HUDEP-2 (cell line): ENCODE measurements around the gene PLEKHG5.
"Not testable (repeated sequence)": the region's sequence is repeated elsewhere in the genome, so short reads cannot be mapped to it uniquely, and the experiment has no call there.

Experiments used
- DNase-seq, 76 experiments: peaks; one replicate each; lab custom pipeline; 2025; ENCODE audit not compliant: unreplicated experiment in 76 of 76; lab: John Stamatoyannopoulos, UW

PLEKHG5 gene

DNA sequence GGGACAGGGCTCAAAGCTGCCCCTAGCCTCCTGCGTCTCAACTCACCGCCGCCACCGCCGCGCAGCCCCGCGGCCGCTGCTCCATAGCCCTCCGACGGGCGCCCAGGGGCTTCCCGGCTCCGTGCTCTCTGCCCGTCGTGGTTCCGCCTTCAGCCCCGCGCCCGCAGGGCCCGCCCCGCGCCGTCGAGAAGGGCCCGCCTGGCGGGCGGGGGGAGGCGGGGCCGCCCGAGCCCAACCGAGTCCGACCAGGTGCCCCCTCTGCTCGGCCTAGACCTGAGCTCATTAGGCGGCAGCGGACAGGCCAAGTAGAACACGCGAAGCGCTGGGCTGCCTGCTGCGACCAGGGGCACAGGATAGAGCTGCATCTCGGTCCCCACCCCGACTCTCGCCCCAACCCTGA lies 25.4 kb downstream of the PLEKHG5 start, which contains the start of gene TNFRSF25:
Gene TNFRSF25, minus strand, starts transcription at position 151 of the 400 bp plus-strand sequence. Its CDS starts 66 bp downstream, at position 85.
- DNase-seq = no peak

DNA sequence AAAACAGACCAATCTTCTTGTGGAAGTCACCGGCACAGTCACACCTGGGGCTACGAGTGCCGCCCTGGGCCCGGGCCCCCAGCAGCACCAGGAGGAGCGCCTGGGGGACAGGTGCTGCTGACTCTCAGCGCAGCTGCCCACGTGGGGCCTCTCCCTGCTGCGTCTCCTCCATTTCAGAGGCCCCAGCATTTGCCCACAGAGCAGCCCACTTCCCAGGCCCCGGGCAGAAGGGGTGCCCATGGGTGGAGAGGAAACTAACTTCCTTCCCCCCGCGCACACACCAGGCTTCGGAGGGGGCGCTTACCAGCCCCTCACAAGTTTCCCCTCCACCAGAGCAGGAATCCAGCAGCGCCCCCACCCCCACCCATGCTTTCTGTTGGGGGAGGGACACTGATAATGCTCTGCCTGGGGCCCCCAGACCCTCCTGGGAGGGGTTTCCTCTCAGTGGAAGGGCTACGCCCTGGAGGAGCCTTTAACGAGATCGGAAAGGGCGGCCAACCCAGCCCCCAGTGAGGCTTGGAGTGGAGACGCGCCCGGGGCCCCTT lies 25.9 kb downstream of the PLEKHG5 start:
- no peak for DNase-seq

DNA sequence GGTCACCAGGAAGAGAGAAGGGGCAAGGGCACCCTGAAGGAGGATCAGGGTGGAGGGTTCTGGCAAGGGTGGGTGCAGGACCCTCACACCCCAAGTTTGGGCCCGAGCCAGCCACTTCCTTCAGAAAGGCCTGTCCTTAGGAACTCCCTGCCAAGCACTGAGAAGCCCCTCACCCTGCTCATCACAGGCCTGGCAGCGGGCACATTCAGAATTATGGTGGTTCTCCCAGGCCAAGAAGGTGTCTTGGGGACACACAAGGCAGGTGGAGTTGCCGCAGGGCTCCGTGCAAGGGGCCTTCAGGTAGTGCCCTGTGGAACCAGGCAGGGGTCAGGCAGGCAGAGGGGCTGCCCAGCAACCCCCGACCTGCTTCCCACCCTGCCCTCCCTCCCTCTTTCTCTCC lies 26.6 kb downstream of the PLEKHG5 start:
- no peak for DNase-seq

DNA sequence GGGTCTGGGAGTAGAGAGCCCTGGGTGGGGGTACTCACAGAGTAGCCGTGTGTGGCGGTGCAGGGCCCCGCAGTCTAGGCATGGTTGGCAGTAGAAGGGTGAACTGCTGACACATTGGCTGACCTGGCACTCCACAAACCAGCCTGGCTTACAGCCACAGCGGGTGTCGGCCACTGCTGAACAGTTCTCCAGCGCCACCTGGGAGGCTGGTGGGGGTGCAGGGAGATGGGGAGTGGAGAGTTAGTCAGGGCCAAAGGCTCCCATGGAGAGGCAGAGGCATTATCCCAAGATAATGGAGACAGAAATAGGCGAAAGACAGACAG lies 27.0 kb downstream of the PLEKHG5 start:
- peak in 61 of 76 experiments; percentile 4 to 72 (median 44) for DNase-seq

DNA sequence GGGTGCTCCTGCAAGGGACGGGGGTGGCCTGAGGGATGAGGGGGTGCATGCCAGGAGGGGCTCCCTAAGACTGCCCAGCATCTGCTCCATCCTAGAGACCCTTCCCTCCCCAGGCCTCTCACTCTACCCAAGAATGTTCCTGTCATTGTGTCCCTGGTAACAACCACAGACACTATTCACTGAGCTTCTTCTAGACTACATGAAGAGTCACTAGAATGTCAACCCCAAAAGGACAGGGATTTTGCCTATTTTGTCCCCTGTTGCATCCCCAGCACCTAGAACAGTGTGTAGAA lies 28.4 kb downstream of the PLEKHG5 start:
- no peak for DNase-seq

DNA sequence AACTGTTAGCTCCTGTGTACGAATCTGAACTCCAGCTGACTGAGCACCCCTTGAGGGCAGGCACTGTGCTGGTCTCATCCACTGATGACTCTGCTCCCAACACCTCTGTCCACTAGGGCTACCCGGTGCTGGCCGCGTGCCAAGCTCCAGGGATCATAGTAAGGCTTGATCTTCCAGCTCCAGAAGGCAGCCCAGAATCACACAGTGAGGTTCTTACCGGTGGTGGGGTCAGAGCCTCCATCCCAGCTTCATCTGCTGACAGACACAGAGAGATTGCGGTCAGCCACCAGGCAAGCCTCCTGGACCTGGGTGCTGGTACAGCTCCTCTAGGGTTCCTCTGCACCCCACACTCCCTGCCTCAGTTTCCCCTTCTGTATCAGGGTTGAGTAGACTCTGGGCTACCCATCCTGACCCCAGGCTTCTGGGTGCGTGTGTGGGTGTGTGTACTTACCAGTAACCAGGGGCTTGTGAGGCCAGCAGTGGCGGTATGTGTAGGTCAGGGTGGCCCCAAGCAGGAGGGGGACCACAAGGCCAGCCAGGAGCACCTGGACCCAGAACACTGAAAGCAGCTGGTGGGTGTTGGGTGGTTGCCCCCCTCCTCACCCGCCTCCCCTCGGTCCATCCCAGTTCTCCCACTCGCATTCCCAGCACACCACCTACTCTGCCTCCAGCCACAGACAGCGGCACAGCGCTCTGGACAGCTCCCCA lies 28.9 kb downstream of the PLEKHG5 start:
- peak in 3 of 76 experiments; percentile 4 to 21 (median 10) for DNase-seq

DNA sequence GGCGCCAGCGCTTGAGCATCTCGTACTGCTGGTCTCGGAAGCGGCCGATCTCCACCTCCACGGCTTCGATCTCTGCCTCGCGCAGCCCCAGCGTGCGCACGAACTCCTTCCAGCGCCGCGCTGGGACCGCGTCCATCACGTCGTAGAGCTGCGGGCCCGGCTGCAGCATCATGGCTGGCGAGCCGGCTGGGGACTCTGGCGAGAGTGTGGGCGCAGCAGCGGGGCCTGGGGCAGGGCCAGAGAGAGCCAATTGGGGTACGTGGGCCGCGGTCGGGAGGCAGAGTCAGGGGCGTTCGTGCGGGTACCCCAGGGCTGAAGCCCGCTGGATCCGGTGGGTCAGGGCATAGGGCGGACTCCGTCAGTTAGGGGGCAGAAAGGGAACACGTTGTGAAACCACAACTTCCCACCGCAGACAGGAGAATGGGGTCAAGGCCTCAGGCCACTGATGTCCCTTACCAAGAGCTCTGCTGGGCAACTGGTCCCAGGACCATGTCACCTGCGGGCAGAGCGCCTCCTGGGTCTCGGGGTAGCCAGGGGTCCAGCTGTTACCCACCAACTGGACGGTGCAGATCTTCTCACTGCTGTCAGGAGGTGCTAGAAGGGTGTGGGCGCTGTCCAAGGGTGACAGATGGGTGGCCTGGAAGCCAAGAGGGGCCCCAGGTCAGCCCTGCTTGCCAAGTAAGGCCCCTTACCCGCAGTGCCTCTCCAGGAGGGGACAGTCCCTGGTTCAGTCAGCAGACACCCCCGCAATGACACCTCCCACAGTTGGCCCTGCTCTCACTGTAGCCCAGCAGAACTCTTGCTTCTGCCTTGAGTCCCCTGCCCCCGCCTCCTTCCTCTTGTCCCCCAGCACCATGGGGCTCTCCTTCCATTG lies 29.7 kb downstream of the PLEKHG5 start:
- DNase-seq = no peak

DNA sequence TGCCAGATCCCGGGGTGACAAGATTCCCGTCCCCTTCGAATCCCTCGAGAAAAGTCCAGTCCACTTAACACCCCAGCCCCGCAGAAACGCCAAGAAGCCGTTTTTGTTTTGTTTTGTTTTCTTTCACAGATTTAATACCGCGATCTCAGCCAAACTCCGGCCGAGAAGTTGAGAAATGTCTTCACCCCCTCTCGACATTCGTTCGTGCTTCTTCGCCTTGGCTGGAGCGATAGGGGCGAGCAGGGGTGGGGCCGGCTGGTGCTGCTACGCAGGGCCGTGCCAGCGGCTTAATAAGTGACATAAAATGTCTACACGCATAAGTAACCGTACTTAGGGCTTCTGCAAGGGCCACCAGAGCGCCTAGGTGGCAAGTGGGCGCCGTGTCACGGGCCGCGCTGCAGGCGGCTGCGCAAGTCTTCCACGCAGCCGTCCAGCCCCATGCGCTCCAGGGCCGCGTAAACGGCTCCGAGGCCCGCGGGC lies 30.4 kb downstream of the PLEKHG5 start:
- DNase-seq = no peak

DNA sequence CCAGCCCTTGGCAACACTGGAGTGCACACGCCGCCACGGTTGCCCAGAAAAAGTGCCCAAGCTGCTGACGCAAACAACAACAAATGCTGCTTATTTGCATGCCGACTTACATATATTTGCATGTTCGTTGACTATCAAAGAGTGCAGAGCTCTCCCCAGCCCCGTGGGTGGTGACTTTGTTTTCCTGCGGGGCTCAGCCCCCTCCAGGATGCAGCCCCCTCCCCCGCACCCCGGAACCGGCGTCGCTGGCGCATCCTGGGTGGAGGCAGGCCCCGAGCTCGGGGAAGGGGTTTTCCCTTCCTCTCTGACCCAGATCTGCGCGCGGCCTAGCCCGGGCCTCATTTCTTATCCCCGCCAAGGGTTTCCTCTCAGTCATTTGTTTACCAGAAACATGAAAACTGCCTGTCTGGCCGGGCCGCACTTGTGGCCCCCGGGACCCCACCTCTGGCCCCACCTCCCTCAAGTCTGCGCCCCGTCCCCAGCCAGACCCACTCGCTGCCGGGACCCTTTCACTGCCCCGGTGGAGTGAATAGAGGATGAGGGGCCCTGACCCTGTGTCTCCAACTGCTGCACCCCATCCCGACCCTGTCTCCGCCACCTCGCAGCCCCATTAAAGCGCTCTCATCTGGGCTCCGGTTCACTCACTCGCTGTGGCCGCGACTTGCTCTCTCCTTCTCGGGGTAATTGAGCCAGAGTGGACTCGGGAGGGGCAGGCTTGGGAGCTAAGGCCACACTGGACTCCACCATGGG lies 31.0 kb downstream of the PLEKHG5 start:
- DNase-seq = no peak

DNA sequence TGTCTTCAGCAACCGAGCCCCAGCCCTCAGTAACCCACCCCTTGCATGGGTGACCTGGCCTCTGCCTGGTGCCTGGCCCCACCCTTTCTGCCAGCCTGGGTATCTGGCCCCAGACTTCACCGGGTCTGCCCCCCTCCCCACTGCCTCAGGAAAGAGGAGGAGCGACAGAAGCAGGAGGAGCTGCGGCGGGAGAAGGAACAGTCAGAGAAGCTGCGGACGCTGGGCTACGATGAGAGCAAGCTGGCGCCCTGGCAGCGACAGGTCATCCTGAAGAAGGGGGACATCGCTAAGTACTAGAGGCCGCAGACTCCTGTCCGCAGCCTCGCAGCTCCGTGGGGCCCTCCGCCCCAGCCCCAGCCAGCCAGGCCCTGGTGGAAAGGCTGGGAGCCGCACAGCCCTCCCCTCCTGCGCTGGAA lies 31.6 kb downstream of the PLEKHG5 start:
- no peak for DNase-seq

DNA sequence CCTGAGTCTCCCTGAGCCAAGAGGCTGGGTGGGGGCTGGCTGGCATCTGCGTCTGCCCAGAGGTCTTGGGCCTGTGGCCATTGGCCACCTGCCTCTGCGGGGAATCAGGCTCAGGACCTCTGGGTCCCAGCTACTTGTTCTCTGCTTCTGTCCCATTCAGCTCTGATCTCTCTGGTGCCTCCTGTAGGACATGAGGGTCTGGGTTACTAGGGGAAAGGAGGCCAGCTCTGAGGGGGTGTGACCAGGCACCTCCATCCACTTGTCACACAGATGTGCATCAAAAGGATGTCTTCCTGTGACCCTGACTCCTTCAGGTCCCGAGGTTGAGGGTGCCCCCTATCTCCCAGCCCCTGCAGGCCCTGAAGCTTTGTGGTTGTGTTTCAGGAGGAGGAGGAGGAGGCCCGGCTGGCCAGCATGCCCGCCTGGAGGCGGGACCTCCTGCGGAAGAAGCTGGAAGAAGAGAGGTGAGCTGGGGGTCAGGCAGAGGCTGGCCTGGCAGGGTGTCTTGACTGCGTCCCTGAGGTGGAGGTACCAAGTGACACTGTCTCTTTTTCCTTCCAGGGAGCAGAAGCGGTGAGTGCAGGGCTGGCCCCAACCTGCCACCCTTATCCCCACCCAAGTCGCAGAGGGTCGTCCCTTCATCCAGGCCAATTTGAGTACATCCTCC lies 34.5 kb downstream of the PLEKHG5 start:
- DNase-seq = no peak

DNA sequence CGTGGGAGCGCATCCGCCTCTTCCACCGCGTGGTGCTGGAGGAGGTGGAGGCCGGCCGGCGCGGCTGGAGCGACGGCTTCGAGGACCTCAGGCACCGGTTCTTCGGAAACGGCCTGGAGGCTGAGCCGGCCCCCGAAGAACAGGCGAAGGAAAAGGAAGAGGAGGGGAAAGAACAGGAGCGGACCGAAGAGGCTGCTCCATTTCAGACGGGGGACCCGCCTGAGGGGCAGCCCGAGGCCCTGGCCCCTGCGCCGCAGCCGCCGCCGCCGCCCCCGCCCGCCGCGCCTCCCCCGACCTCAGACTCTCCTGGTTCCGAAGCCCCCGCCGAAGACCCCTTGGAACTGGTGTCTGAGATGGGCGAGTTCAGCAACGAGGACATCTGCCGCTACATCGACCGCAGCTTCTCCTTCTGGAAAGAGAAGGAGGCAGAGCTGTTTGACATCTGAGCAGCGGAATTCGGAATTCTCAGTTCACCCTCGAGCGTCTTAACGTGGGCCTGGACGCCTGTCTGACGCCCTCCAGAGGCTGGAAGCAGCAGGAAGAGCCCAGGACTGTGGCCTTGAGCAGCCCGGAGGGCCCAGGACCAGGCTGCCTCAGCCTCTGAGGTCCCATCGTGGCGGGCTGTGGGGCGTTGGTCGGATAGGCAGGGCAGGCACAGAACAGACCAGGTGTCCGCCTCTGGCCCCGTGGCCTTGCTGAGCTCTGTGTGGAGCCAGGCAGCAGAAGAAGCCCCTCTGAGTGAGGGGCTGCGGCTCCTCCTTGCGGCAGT lies 35.5 kb downstream of the PLEKHG5 start:
- DNase-seq = not testable (repeated sequence)

DNA sequence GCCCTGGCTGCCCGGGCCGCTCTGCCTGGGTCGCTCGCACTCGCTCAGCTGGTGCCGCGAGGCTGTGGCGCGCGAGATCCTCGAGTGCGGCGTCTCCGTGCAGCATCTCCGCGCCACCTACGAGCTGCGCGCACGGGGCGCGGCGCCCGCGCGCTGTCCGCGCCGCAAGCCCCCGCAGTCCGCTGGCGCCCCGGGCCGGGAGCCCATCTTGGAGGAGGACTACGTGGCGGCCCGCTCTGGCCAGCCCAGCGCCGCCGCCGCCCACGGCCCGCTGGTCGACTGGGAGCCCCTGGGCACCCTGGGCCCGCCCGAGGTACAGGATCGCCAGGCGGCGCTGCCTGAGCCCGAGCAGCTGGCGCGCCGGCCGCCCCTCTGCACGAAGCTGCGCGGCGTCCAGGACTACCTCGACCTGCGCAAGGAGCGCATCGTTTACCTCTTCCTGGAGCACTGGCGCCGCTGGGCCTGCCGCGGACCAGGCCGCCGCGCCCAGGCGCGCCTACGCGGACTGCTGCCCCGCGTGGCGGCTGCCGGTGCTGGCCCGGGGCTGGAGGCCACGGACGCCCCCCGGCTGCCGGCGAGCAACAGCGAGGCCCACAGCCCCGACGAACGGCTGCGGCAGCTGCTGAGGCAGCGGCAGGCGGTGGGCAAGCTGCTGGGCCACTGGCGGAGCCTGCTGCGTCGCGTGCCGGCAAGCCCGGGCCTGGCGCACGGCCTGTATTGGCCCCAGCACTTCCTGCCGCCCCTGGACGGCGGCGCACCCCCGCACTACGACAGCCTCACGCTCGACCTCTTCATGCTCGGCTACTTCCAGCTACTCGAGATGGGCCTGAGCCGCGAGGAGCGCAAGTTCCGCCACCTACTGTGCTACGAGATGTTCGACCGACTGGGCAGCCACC lies 36.4 kb downstream of the PLEKHG5 start:
- DNase-seq = no peak

DNA sequence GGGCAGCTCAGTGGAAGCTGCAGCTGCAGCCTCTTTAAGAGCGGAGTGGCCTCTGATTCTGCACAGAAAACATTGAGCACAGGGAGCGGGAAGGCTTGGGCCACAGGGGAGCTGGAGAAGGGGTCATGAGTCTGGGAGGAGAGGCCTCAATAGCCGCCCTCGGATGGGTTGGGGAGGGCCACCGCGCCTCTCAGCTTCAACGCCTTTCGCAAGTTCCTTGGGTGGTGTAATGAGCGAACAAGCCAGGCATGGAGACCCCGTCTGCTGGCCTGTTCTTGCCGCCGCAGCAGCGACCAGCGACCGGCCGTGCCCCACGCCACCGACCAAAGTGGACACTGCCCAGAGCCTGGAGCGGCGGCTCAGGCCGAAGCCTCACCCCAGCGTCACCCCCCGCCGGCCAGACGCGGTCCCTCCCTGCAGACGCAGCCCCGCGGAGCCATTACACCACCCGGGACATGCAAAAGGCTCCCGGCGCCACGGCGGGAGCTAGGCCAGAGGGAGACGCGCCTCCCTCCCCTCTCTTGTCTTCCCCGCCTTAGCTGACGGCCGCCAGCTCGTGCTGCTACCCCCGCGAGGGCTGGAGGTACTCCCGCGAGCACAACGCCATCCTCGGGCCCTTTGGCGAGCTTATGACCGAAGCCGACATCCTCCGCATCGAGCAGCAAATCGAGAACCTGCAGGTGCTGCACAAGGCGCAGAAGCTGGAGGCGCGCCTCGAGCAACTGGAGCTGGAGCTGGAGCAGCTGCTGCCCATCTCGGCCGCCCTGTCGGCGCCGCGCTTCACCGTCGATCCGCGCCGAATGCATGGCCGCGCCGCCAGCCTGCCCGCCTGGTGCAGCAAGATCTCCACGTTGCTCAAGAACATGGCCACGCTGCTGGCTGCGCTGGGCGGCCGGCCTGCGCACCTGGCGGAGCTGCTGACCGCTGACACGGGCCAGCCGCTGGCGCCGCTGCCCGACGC lies 37.3 kb downstream of the PLEKHG5 start:
- not testable (repeated sequence) for DNase-seq

DNA sequence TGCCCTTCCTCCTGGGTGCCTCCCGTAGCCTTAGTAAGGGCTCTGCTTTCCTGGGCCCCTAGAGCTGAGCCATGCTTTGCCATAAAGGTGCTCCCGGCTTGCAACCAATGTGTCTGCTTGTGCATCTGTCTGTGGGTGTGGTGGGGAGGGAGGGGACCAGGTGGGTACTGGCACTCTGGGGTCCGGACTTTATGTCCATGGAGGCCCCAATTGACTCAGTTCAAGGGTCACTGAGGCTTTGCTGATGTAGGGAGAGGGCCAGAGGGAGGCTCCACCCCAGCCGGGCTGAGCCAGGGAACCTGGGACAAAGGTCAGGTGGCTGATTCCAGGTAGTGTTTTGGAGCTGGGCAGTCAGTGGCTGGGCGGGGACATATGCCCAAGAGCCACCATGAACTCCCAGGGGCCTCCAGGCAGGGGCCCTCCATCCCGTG lies 40.5 kb downstream of the PLEKHG5 start:
- no peak for DNase-seq

DNA sequence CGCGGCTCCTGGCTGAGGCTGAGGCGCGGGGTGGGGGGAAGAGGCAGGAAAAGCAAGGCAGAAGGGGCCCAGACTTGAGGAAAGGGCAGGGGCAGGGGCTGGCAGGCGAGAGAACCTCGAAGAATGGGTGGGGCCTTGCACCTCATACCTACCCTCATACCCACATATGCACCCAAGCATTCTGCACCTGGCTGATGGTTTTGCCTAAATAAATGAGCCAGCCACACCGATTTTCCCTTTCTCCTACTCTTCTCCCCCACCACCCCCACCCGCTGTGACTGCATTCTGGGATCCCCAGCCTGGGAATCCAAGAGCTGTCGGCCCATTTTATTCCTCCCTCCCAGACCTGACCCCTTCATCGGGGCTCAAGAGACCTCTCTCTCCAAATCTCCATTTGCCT lies 41.0 kb downstream of the PLEKHG5 start:
- not testable (repeated sequence) for DNase-seq

DNA sequence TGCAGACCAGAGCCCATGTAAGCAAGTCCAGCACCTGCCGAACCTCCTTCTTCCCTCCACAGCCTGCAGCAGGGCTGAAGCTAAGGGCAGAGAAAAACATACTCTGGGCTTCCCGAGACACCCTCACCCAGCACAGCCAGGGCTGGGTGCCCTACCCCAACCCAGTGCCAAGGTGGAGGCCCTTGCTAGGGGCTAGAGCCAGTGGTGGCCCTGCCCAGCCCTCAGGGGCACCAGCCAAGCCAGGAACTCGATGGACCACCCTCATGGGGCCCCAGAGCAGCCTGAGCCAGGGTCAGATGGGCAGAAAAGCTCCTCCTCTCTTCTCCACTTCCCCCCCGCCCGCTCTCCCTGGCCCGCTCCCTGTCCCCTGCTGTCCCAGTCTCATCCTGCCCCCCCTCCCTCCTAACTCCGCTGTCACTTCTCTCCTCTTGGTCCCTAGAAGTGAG lies 41.4 kb downstream of the PLEKHG5 start:
- no peak for DNase-seq
